Esophagus squamous epithelium (tissue), 5 donors: Measurements from ENCODE around the gene ETV3. TPM values are rescaled to one million over a fixed set of nuclear protein-coding genes. Genes with fewer than 3 reads are reported as not detected.

Experiments used
- DNase-seq: peaks from one replicate; lab custom pipeline; 2025; lab: John Stamatoyannopoulos, UW
- H3K27ac ChIP-seq, 4 donors: fragments of 200-600 bp; sonication (generic); one replicate each; pipeline ENCODE4 v1.5.1; 2016 to 2019; ENCODE audit warnings: mild to moderate bottlenecking in 1 of 4
- H3K27me3 ChIP-seq, 4 donors: fragments of 200-600 bp; sonication (generic); 1 replicate in 3 of 4; 2 replicates in 1 of 4; pipeline versions ENCODE4 v1.5.1 to v1.6.0; 2017 to 2021; ENCODE audit warnings: antibody characterized with exemption in 1 of 4
- H3K36me3 ChIP-seq, 3 donors: fragments of 200-600 bp; sonication (generic); one replicate each; pipeline ENCODE4 v1.5.1; 2016 to 2019
- H3K4me1 ChIP-seq, 3 donors: fragments of 200-600 bp; sonication (generic); one replicate each; pipeline ENCODE4 v1.5.1; 2017 to 2019
- H3K4me3 ChIP-seq, 4 donors: fragments of 200-600 bp; sonication (generic); 1 replicate in 3 of 4; 2 replicates in 1 of 4; pipeline ENCODE4 v1.5.1; 2016 to 2019; ENCODE audit warnings: mild to moderate bottlenecking in 2 of 4, moderate library complexity in 1 of 4
- H3K9me3 ChIP-seq, 3 donors: fragments of 200-600 bp; sonication (generic); one replicate each; pipeline ENCODE4 v1.5.1; 2016 to 2019
- POLR2A ChIP-seq, 4 donors: fragments of 450-650 bp; IDR thresholded peaks; one replicate each; pipeline ENCODE4 v1.6.1; 2017; ENCODE audit warnings: antibody characterized with exemption in 4 of 4, mild to moderate bottlenecking in 4 of 4, moderate library complexity in 3 of 4
- WGBS, 2 donors: methylation state at CpG; one replicate each; pipeline ENCODE4 v1.1.5; 2018; 5-methylcytosine and 5-hydroxymethylcytosine counted together
- intact Hi-C: fragments of 100-400 bp; cut with DNase I; formaldehyde crosslinking; loops from one replicate; pipeline ENCODE4 v1.15.0; 2022
- total RNA-seq, 4 donors: library from RNA; depleted of rRNA; stranded (reverse); fragments of >200 nt; gene quantifications; one replicate each; pipeline ENCODE4 v1.1.0, GENCODE V29; 2016
- TF ChIP-seq, protein P1 (sequence below), 6 experiments: fragments of 450-650 bp in 4 of 6; fragments of 200-600 bp in 2 of 6; sonication (generic) in 2 of 6; IDR thresholded peaks; one replicate each; pipeline ENCODE4 v1.5.1; 2016 to 2019; ENCODE audit warnings: antibody characterized with exemption in 6 of 6, mild to moderate bottlenecking in 4 of 6, moderate library complexity in 4 of 6
- donor health status: DM: yes; HTN: yes; CAD: no.

Gene ETV3
- total RNA-seq, 4 donors from 2014 or later = 25.0 to 31.4 (median 27.3) TPM

DNA sequence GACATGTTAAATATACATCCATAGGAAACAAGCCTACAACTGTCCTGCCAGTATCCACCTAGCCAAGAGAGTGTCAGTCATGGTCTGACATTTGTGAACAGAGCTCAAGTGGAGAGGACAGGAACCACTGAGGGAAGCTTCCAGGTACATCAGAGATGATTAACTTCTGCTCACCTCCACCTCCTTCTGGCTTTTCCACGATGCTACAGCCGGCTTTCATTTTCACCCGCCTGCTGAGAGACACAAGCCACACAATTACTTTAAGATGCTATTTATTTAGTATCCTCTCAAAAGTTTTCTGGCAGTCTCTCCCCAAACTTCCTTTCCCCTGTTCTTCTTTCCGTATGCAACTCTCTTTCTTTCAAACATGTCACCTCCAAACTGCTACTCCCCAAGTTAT, 2.1 kb downstream of the ETV3 start:
- TF ChIP-seq, protein P1, sequence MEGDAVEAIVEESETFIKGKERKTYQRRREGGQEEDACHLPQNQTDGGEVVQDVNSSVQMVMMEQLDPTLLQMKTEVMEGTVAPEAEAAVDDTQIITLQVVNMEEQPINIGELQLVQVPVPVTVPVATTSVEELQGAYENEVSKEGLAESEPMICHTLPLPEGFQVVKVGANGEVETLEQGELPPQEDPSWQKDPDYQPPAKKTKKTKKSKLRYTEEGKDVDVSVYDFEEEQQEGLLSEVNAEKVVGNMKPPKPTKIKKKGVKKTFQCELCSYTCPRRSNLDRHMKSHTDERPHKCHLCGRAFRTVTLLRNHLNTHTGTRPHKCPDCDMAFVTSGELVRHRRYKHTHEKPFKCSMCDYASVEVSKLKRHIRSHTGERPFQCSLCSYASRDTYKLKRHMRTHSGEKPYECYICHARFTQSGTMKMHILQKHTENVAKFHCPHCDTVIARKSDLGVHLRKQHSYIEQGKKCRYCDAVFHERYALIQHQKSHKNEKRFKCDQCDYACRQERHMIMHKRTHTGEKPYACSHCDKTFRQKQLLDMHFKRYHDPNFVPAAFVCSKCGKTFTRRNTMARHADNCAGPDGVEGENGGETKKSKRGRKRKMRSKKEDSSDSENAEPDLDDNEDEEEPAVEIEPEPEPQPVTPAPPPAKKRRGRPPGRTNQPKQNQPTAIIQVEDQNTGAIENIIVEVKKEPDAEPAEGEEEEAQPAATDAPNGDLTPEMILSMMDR (IDR thresholded peaks at IDR 0.05) = peak in 1 of 6 experiments; percentile 34
- TF ChIP-seq POLR2A (IDR thresholded peaks at IDR 0.05) = no peak
- DNase-seq = no peak
- Histone ChIP-seq H3K9me3 (no peaks in the 10 kb centered on the region), H3K4me1 (peaks cover 16 to 68% (median 23%) of the 10 kb centered on the region in 3 donors), H3K27me3 (no peaks in the 10 kb centered on the region), H3K27ac (peak overlapping the region; percentile 37 to 99 (median 98)), H3K36me3 (peaks cover 7 to 51% (median 14%) of the 10 kb centered on the region in 3 donors), H3K4me3 (peak overlapping the region; percentile 90 to 97 (median 92))
- WGBS, 2 donors = 34% methylated on average over 4 of the region's 4 CpGs
- intact Hi-C loops = no loop called here

DNA sequence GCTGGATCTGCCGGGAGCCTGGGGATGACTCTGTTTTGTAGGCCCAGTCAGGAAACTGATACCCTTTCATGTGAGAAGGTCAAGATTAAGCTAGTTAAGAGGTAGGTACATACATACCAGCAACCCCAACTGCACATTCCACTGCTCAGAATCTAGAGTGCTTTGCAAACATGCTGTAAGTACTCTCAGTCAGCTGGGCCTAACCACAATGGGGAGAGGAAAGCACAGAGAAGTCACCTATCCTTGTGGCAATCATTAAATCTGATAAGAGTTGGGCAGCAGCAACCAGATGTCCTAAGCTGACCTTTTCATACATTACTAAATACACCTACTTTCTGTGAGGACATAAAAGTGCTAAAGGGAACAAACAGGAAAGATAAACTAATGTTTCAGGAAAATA, 2.5 kb downstream of the ETV3 start:
- Histone ChIP-seq H3K9me3 (no peaks in the 10 kb centered on the region), H3K36me3 (peaks cover 7 to 55% (median 17%) of the 10 kb centered on the region in 3 donors), H3K4me3 (peak overlapping the region in 1 of 4 donors; percentile 97), H3K27me3 (no peaks in the 10 kb centered on the region), H3K4me1 (peaks cover 16 to 68% (median 23%) of the 10 kb centered on the region in 3 donors), H3K27ac (peak overlapping the region; percentile 37 to 99 (median 98))
- intact Hi-C loops = no loop called here
- no CpG with 5 or more reads among the region's 1 CpG for WGBS, 2 donors
- TF ChIP-seq, protein P1 (IDR thresholded peaks at IDR 0.05) = no peak
- no peak for TF ChIP-seq POLR2A (IDR thresholded peaks at IDR 0.05)
- DNase-seq = no peak

DNA sequence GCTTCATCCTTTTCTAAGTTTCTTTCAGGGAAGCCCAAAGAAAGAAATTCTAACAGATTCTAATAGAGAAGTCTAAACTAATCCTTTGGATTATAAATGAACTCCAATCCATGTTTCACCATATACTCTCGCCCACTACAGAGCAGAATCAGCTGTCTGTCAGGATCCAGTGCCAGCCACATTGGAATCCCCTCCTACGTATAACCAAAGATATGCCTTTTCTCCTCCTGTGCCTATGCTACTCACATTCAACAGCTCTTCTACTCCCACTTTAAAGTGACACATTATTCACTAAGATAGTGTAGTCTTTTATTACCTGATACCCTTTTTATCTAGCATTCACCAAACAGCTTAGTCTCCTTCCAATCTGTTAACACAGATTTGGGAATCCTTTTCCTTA, 3.1 kb downstream of the ETV3 start:
- peaks cover 7 to 61% (median 22%) of the 10 kb centered on the region in 3 donors for H3K36me3 ChIP-seq
- DNase-seq = no peak
- WGBS, 2 donors = 70 to 74% methylated on average over 2 of the region's 2 CpGs
- H3K9me3 ChIP-seq = no peaks in the 10 kb centered on the region
- TF ChIP-seq POLR2A (IDR thresholded peaks at IDR 0.05) = no peak
- TF ChIP-seq, protein P1 (IDR thresholded peaks at IDR 0.05) = no peak
- intact Hi-C loops = no loop called here
- no peak overlapping the region for H3K4me3 ChIP-seq
- H3K4me1 ChIP-seq = peaks cover 16 to 68% (median 23%) of the 10 kb centered on the region in 3 donors
- H3K27me3 ChIP-seq = no peaks in the 10 kb centered on the region
- peak overlapping the region in 3 of 4 donors; percentile 0 to 99 (median 99) for H3K27ac ChIP-seq

- H3K27me3 ChIP-seq = no peaks in the 10 kb centered on the region
- intact Hi-C loops = no loop called here
- DNase-seq = no peak
- H3K4me1 ChIP-seq = peaks cover 16 to 68% (median 23%) of the 10 kb centered on the region in 3 donors
- peak overlapping the region in 3 of 4 donors; percentile 10 to 99 (median 99) for H3K27ac ChIP-seq
- H3K36me3 ChIP-seq = peaks cover 7 to 67% (median 26%) of the 10 kb centered on the region in 3 donors
- TF ChIP-seq POLR2A (IDR thresholded peaks at IDR 0.05) = no peak
- TF ChIP-seq, protein P1 (IDR thresholded peaks at IDR 0.05) = no peak
- H3K4me3 ChIP-seq = no peak overlapping the region
- no peaks in the 10 kb centered on the region for H3K9me3 ChIP-seq
- 88 to 99% methylated on average over 3 to 4 of the region's 4 CpGs for WGBS, 2 donors
These were observed 3.8 kb downstream of the ETV3 start for GRCh38 chr1:157134442-157134841.

- H3K9me3 ChIP-seq = no peaks in the 10 kb centered on the region
- H3K36me3 ChIP-seq = peaks cover 7 to 78% (median 26%) of the 10 kb centered on the region in 3 donors
- DNase-seq = no peak
- TF ChIP-seq, protein P1 (IDR thresholded peaks at IDR 0.05) = no peak
- TF ChIP-seq POLR2A (IDR thresholded peaks at IDR 0.05) = no peak
- no peaks in the 10 kb centered on the region for H3K27me3 ChIP-seq
- H3K4me3 ChIP-seq = no peak overlapping the region
- peaks cover 16 to 60% (median 23%) of the 10 kb centered on the region in 3 donors for H3K4me1 ChIP-seq
- 54 to 72% methylated on average over 2 of the region's 2 CpGs for WGBS, 2 donors
- intact Hi-C loops = no loop called here
- H3K27ac ChIP-seq = peak overlapping the region; percentile 5 to 69 (median 62)
These were observed 4.8 kb downstream of the ETV3 start for GRCh38 chr1:157133426-157133825.
